Stimulated activated CD8-positive, alpha-beta memory T cell treated with anti-CD3 and anti-CD28 coated beads, Interleukin-12 subunit alpha, Interleukin-12 subunit beta, amount 100 ng/mL, for 1 hour (primary cell): ENCODE results near the gene HIVEP1.

Source experiments
- DNase-seq: peaks from one replicate; pipeline ENCODE4 v3.0.0-alpha.2; 2020; ENCODE audit warnings: low read depth

HIVEP1 gene

GRCh38 chr6:12048609-12049008, 36.5 kb downstream of the HIVEP1 start:
- DNase-seq: no peak

DNA sequence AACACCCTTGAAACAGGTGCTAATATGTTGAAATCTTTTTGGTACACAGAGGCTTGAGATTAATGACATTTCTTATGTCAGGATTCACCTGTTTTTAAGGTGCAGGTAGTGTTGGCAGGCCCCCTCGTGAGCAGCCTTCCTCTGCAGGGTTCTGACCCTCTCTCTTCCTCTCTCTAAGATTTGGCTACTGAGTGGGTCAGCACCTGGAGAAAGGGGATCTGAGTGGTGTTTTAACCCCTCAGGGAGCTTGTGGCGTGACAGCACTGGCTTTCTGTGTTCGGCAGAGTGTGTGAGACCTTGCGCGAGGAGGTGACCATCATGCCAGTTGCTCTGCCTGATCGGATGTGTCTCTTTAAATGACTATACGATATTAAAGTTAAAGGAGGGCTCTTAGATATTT, 37.1 kb downstream of the HIVEP1 start:
- no peak for DNase-seq

DNA sequence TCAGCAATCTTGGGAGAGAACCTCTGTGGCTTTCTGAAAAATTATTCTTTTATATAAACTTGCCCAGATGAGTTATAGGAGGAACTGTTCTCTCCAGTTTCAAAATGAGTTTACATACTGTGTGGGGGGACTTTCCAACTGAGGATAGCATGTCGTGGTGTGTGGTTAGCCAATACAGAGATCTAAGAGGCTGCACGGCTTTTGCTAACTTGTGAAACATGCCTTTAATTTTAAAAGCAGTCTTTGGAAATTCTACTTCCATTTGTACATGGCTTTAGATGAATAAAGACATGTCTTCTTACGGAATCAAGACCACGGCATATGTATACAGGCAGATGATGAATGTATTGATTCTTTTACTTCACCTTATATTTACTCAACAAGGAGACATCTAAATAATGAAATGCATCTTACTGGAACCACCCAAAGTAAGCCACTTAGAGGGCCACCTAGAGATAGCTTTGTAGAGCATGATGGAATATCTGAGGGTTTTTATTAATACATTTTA, 39.8 kb downstream of the HIVEP1 start:
- peak; percentile 40 for DNase-seq

DNA sequence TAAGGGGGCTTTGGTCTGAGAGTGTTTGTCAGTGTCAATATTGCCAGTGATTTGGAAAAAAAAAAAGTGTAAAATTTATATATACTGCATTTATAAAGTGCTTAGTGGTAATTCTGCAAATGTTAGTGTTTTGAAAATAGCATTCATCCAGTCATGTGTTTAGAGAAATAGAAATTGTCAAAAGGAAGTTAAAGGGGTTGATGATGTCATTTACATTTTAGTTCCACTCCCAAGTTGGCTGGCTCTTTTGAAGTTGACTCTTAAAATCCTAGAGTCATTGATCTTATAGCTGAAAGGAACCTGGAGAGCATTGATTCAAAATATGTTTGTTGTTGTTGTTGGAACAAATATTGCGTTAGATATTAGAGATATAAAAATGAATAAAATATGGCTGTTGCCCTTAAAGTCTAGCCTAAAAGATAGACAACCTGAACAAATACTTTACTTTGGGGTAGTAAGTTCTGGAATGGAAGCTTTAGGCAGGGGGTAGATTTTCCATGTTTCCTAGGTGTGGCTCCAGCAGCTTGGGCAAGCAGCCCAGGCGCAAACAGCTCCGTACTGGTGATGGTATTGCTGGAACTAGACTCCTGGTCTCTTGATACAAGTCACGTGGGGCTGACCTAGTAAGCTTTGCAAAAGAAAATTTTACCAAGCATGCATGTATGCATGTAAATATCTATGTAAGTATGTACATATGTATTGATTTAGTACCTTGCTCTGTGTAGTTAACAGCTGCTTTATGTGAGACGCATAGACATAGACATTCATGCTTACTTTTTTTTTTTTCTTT, 46.3 kb downstream of the HIVEP1 start:
- DNase-seq: no peak

DNA sequence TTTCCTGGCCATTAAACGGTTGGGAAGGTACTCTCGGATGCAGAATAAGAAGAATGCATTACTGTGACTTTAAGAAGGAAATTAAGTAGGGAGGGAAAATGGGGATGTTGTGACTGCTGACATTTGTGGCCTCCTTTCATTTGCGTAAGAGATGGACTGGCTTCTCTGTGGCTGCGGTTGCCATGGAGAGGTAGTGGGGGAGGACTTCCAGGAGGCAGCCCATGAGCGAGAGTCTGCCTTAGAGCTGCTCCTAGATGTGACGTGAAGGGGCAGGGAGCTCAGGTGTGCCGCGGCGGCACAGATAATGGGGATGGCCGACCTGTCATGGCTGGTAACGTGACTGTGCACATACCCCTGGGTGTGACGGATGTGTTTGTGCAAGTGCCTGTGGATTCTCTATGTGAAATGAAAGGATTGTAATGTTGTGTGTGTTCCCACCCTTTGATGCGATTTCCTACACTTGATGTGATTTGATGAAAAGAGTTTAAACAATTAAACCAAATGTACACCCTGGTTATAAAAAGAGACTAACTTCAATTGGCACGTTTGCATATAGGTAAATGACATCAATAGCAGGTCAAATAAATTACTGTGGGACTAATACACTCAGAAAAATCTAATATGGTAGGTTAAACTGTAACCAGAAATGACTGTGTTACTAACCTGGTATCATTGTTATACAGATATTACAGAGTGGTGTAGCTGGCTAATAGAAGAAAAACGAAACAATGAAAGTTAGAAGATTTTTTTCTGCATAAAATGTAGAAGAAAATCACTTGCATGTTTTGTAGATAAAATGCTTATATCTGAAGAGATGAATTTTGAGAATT, 48.9 kb downstream of the HIVEP1 start:
- peak; percentile 40 for DNase-seq

GRCh38 chr6:12062605-12063004, 50.5 kb downstream of the HIVEP1 start:
- no peak for DNase-seq

DNA sequence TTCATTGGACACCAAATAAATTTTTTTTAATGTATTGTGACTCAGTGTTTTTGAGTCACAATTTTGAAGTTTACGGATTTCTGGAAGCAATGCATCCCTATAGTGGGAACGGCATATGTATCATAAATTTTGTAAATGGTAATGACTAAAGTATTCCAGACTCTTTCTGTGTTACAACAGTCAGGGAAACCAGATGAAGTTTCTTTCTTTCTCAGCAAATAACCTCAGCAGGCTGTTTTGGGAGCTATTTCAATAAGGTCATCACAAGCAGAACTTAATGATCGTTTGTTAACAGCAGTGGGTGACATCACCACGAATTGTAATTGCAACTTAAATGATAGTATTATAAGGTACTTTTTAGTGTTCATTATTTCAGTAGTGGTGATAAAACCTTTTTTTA, 52.0 kb downstream of the HIVEP1 start:
- DNase-seq: no peak

DNA sequence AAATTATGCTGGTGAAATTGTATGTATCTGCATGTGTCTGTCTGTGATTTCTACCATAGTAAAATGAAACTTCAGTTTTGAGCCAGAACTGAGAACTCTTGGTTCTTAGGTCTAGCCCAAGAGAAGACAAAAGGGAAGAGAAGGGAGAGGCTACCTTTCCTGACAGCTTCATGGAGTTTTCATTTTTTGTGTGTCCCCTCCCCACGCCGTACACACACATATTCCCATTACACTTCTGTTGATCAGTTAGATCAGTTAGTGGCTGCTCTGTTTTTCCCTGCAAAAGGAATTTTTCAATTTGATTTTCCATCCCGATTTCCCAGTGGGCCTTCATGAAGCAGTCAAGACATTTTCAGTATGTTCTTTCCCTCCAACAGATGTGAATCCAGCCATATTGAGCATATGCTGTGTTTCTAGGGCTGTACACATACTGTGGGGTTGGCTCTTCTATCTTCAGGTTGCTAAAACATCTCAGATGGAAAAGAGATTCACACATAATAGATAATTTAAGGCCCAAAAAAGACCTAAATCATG, 52.5 kb downstream of the HIVEP1 start:
- no peak for DNase-seq

- DNase-seq: no peak
Observed at GRCh38 chr6:12065321-12066140, 53.4 kb downstream of the HIVEP1 start.

- no peak for DNase-seq
Observed at GRCh38 chr6:12066297-12066696, 54.2 kb downstream of the HIVEP1 start.

GRCh38 chr6:12068899-12069557, 56.9 kb downstream of the HIVEP1 start:
- no peak for DNase-seq

GRCh38 chr6:12069891-12070529, 57.9 kb downstream of the HIVEP1 start:
- no peak for DNase-seq

DNA sequence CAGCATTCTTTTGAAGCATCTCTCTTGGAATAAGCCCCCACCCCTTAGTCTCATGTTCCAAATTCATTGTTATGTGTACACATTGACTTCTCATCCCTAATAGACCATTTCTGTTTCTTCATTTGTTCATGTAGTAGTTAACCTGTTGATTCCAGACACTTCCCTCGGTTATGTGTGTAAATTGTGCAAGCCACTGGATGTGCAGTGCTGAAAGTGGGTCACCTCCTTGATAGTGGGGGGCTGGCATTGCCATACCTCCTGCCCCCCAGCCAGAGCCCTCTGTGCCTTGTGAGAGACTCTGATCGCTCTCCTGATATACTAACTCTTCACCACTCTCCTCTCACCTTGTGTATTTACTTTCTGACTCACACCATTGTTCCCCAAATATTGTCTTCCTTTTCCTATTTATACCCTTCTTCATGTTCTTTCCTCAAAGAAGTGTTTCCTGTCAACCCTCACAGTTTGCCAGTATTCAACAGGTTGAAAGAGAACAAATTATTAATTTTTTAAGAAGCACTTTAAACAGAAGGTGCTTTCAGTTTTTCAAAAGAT, 59.0 kb downstream of the HIVEP1 start:
- no peak for DNase-seq

DNA sequence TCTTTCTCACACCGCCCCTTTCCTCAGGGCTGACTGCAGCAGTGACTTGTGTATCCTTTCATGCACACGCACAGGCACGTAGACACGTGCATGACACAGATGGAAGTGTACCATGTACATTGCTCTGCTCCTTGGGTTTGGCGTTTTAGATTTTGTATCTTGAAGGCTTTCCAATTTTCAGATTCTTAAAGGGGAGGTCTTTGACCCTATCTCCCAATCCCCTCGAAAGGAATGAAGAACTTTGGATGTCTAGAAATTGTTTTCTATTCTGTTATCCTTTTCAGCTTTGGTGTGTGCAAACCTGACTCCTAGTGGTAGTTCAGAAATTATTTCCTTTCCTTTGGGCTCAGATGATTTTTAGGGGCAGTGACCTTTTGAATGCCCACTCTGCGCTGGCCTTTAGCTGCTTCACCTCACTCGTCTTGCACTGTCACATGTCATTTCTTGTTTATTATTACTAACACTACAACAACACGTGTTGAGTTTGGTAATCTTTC, 63.0 kb downstream of the HIVEP1 start:
- no peak for DNase-seq

DNA sequence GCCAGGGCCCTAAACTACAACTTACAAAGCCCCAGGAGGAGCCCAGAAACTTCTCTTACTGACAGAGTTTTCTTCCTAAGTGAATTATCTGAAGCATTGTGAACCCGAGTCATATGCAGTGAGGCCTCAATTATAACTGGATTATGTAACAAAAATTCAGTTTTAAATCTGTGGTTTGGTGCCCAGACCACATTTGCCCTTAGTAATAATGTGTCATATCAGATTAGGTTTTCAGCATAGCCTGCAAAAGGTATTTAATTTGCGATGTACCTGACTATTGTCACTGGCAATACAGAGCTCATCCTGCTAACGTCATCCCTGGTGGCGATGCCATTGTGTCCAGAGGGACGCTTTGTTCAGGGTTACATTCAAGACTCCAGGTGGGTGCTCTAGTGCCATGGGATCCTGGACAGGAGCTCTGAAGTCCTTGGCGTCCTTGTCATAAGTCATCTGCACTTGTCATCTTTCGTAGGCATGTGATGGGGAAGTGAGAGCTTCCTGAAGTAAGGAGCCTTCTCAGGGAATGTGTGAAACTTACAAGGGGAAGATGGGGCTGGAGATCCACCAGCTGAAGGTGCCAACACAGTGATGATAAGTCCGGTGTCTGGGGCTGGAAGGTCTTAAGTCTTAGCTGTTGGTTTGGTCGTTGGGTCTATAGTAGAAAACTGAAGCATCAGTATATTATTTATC, 65.1 kb downstream of the HIVEP1 start:
- DNase-seq: no peak

GRCh38 chr6:12078014-12078413, 65.9 kb downstream of the HIVEP1 start:
- no peak for DNase-seq

DNA sequence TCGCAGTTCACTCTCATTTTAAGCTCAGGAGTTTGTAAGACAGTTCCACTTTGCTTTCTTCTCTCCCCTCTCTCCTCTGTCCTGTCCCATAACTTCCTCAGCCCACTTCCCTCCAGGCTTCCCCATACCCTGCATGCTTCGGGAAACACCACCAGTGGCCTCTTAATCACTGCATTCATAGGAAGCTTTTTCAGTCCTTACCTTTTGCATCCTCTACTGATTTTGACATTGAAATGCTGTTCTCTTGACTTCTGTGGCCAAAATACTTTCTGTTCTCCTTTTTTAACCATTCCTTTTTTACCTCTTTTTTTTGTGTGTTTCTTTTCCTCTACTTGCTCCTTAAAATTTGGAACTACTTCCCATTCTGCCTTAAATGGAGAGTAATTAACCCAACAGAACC, 69.7 kb downstream of the HIVEP1 start:
- DNase-seq: no peak

GRCh38 chr6:12082368-12082767, 70.3 kb downstream of the HIVEP1 start:
- DNase-seq: no peak

DNA sequence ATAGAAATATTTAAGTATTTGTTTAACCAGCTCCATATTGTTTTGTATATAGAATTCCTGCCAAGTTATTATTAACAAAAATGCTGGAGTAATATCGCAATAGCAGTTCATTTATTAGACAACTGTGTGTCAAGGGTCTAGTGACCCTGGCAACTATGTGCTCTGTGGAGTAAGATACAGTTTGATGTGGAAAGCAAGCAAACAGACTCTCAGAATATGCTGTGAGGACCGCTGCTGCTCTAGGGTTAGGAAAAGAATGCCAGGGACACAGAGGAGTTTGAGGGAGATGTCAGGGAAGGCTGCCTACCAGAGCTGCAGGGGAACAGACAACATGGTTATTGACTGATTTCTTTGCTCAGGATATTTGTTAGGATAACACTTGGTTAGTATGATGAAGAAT, 71.2 kb downstream of the HIVEP1 start:
- no peak for DNase-seq

GRCh38 chr6:12083763-12084162, 71.7 kb downstream of the HIVEP1 start:
- DNase-seq: no peak
